IMR-90 (cell line): ENCODE measurements around the gene C10orf90. TPM values are rescaled to one million over a fixed set of nuclear protein-coding genes. Genes with fewer than 3 reads are reported as not detected.

Experiments
- ATAC-seq: fragments of 200-7000 bp; cut with Tn5 transposase; 2 replicates; pipeline ENCODE4 v1.9.1; 2020; ENCODE audit warnings: low read depth, mild to moderate bottlenecking, moderate library complexity
- BruUV-seq: library from RNA; stranded (reverse); fragments of 400-500 nt; replicated peaks from 2 replicates; lab custom pipeline; 2021; lab: Mats Ljungman, UMichigan
- CTCF ChIA-PET: fragments of 300-600 bp; formaldehyde crosslinking; extraction: SDS; loops from one replicate; lab custom pipeline; 2021; ENCODE audit warnings: antibody characterized with exemption; lab: Yijun Ruan, JAX
- POLR2A ChIA-PET: fragments of 300-600 bp; sonication (Branson Sonifier 250); formaldehyde crosslinking; loops from one replicate; lab custom pipeline; 2022; ENCODE audit warnings: antibody characterized with exemption; ENCODE audit not compliant: unreplicated experiment; lab: Charles Lee
- DNase-seq: peaks from one replicate; pipeline ENCODE4 v3.0.0; 2013
- H2AFZ ChIP-seq: replicated peaks from 2 replicates; pipeline ENCODE3; 2013; ENCODE audit warnings: low read length, mild to moderate bottlenecking; ENCODE audit not compliant: poor library complexity
- H2AK5ac ChIP-seq: 2 replicates; pipeline ENCODE4 v1.6.1; 2013; ENCODE audit warnings: low read depth, low read length, inconsistent platforms
- H2AK9ac ChIP-seq: replicated peaks from 2 replicates; pipeline ENCODE3; 2013; ENCODE audit warnings: mild to moderate bottlenecking, low read depth, low read length, moderate library complexity; ENCODE audit not compliant: poor library complexity
- H2BK120ac ChIP-seq: 2 replicates; pipeline ENCODE4 v1.6.1; 2013; ENCODE audit warnings: low read depth, low read length, inconsistent platforms
- H2BK15ac ChIP-seq: 3 replicates; pipeline ENCODE4 v1.6.1; 2013; ENCODE audit warnings: low read depth, low read length, inconsistent platforms
- H2BK20ac ChIP-seq: 2 replicates; pipeline ENCODE4 v1.6.1; 2013; ENCODE audit warnings: low read depth, mild to moderate bottlenecking, inconsistent platforms, low read length, moderate library complexity
- H2BK5ac ChIP-seq: 2 replicates; pipeline ENCODE4 v1.6.1; 2013; ENCODE audit warnings: mild to moderate bottlenecking, low read depth, low read length, inconsistent platforms; ENCODE audit not compliant: poor library complexity, severe bottlenecking
- H3K14ac ChIP-seq: replicated peaks from 2 replicates; pipeline ENCODE4 v1.6.1; 2013; ENCODE audit warnings: low read depth, low read length, inconsistent platforms
- H3K18ac ChIP-seq: 2 replicates; pipeline ENCODE4 v1.6.1; 2013; ENCODE audit warnings: low read depth, low read length, control low read depth
- H3K23ac ChIP-seq: 2 replicates; pipeline ENCODE4 v1.6.1; 2013; ENCODE audit warnings: low read depth, low read length, inconsistent platforms
- H3K27ac ChIP-seq: 2 replicates; pipeline ENCODE4 v1.5.1; 2013; ENCODE audit warnings: mild to moderate bottlenecking, control low read depth, low read length; ENCODE audit not compliant: insufficient read depth
- H3K27me3 ChIP-seq: 2 replicates; pipeline ENCODE4 v1.6.1; 2013; ENCODE audit warnings: low read length; ENCODE audit not compliant: control insufficient read depth, insufficient read depth
- H3K36me3 ChIP-seq: 2 replicates; pipeline ENCODE4 v1.6.1; 2013; ENCODE audit warnings: low read length, mixed read lengths; ENCODE audit not compliant: control insufficient read depth, insufficient read depth
- H3K4ac ChIP-seq: 2 replicates; pipeline ENCODE4 v1.6.1; 2013; ENCODE audit warnings: low read depth, low read length, inconsistent platforms
- H3K4me1 ChIP-seq: 2 replicates; pipeline ENCODE4 v1.6.1; 2013; ENCODE audit warnings: low read length, mixed read lengths; ENCODE audit not compliant: control insufficient read depth, insufficient read depth
- H3K4me2 ChIP-seq: 2 replicates; pipeline ENCODE4 v1.6.1; 2013; ENCODE audit warnings: low read depth, mild to moderate bottlenecking, control low read depth, low read length, moderate library complexity
- H3K4me3 ChIP-seq: 2 replicates; pipeline ENCODE4 v1.5.1; 2013; ENCODE audit warnings: low read depth, mild to moderate bottlenecking, control low read depth, low read length, moderate library complexity; ENCODE audit not compliant: insufficient read depth
- H3K56ac ChIP-seq: 2 replicates; pipeline ENCODE4 v1.6.1; 2013; ENCODE audit warnings: low read length, inconsistent platforms; ENCODE audit not compliant: insufficient read depth; ENCODE audit errors: extremely low read depth
- H3K79me1 ChIP-seq, 2 experiments: 2 replicates each; pipeline ENCODE4 v1.6.1; 2013; ENCODE audit warnings: low read length in 2 of 2, inconsistent platforms in 1 of 2, low read depth in 1 of 2
- H3K9ac ChIP-seq: 2 replicates; pipeline ENCODE4 v1.6.1; 2013; ENCODE audit warnings: low read depth, low read length, control low read depth
- H3K9me1 ChIP-seq: 2 replicates; pipeline ENCODE4 v1.6.1; 2013; ENCODE audit warnings: low read length, inconsistent platforms; ENCODE audit not compliant: insufficient read depth
- H3K9me3 ChIP-seq: 2 replicates; pipeline ENCODE4 v1.6.1; 2013; ENCODE audit warnings: low read length; ENCODE audit not compliant: control insufficient read depth, insufficient read depth
- H4K20me1 ChIP-seq: 2 replicates; pipeline ENCODE4 v1.6.1; 2013; ENCODE audit warnings: low read length, inconsistent platforms; ENCODE audit not compliant: insufficient read depth
- H4K5ac ChIP-seq: 2 replicates; pipeline ENCODE4 v1.6.1; 2013; ENCODE audit warnings: mild to moderate bottlenecking, low read depth, low read length, control low read depth
- H4K8ac ChIP-seq, 2 experiments: 2 replicates each; pipeline ENCODE4 v1.6.1; 2013; ENCODE audit warnings: low read depth in 2 of 2, low read length in 2 of 2, control low read depth in 1 of 2, inconsistent platforms in 1 of 2
- H4K91ac ChIP-seq: 2 replicates; pipeline ENCODE4 v1.6.1; 2013; ENCODE audit warnings: low read depth, low read length, inconsistent platforms; ENCODE audit not compliant: insufficient read depth
- MXI1 ChIP-seq: IDR thresholded peaks from 2 replicates; pipeline ENCODE4 v1.6.1; 2012; ENCODE audit warnings: low read depth, mild to moderate bottlenecking, low read length, moderate library complexity, borderline replicate concordance
- WGBS, 2 experiments: methylation state at CpG; one replicate each; pipeline versions ENCODE4 v1.1.5 to v1.1.7; 2013; ENCODE audit warnings: missing lambda C conversion rate in 2 of 2; ENCODE audit not compliant: insufficient read length in 1 of 2; ENCODE audit errors: extremely low coverage in 2 of 2; 5-methylcytosine and 5-hydroxymethylcytosine counted together
- dilution Hi-C: fragments of 300-500 bp; cut with HindIII; formaldehyde crosslinking; loops from one replicate; pipeline ENCODE4 v1.14.3; 2018; ENCODE audit warnings: low sequenced_read_pairs; ENCODE audit not compliant: unreplicated experiment
- in situ Hi-C: fragments of 300-500 bp; cut with MboI; formaldehyde crosslinking; loops from 3 replicates; pipeline ENCODE4 v1.14.3; 2019; ENCODE audit warnings: low sequenced_read_pairs, inconsistent platforms, mixed read lengths
- intact Hi-C: fragments of 100-400 bp; cut with micrococcal nuclease; formaldehyde crosslinking; loops from 2 replicates; pipeline ENCODE4 v1.10.0; 2022
- polyA plus RNA-seq, 3 experiments: library from polyadenylated mRNA; depleted of rRNA; stranded (reverse); fragments of >200 nt; gene quantifications; 2 replicates each; pipeline ENCODE4 v1.2.3, GENCODE V29; 2012; ENCODE audit warnings: low replicate concordance in 1 of 3
- total RNA-seq: library from RNA; depleted of rRNA; stranded (reverse); fragments of >200 nt; gene quantifications from 2 replicates; pipeline ENCODE4 v1.2.3, GENCODE V29; 2012

Gene C10orf90
- total and polyA plus RNA-seq, 2 of the 4 experiments (the other 2 are of a cell fraction) = 0.05 to 0.18 TPM

- H3K9ac ChIP-seq = no peak overlapping the region
- no peak overlapping the region for H2AK9ac ChIP-seq
- no peaks in the 10 kb centered on the region for H3K79me1 ChIP-seq
- no peaks in the 10 kb centered on the region for H4K20me1 ChIP-seq
- BruUV-seq = no TSS peak
- no peak overlapping the region for H2BK120ac ChIP-seq
- no peak overlapping the region for H3K14ac ChIP-seq
- in situ Hi-C loops (no loop called here), dilution Hi-C loops (no loop called here), intact Hi-C loops (no loop called here)
- no peak for DNase-seq
- H3K9me3 ChIP-seq = no peaks in the 10 kb centered on the region
- no peak for ATAC-seq
- H2BK15ac ChIP-seq = no peak overlapping the region
- H3K27me3 ChIP-seq = peaks cover 4% of the 10 kb centered on the region
- no peak overlapping the region for H4K5ac ChIP-seq
- no peak overlapping the region for H2BK5ac ChIP-seq
- no peaks in the 10 kb centered on the region for H3K9me1 ChIP-seq
- no peak overlapping the region for H3K4ac ChIP-seq
- no peak overlapping the region for H3K4me3 ChIP-seq
- peaks cover 2% of the 10 kb centered on the region for H3K4me1 ChIP-seq
- H4K8ac ChIP-seq = no peak overlapping the region
- no peak overlapping the region for H2AFZ ChIP-seq
- ChIA-PET POLR2A (no interaction called here), CTCF (interaction anchor here (0.5 kb wide), 1 partner anchor 98 kb away, joined by 3 read pairs; no protein-coding TSS in a partner anchor)
- no peak overlapping the region for H2AK5ac ChIP-seq
- H3K56ac ChIP-seq = no peak overlapping the region
- no peak overlapping the region for H3K4me2 ChIP-seq
- TF ChIP-seq MXI1 = no peak
- no peak overlapping the region for H3K27ac ChIP-seq
- no peak overlapping the region for H2BK20ac ChIP-seq
- no peaks in the 10 kb centered on the region for H3K36me3 ChIP-seq
- no CpG with 5 or more reads among the region's 3 CpGs for WGBS, 2 experiments
- no peak overlapping the region for H3K18ac ChIP-seq
- no peak overlapping the region for H4K91ac ChIP-seq
- no peak overlapping the region for H3K23ac ChIP-seq
Observed at GRCh38 chr10:126565871-126566270, 104.6 kb downstream of the C10orf90 start.
